ENCODE measurements around the gene HDAC4. TPM values are rescaled to one million over a fixed set of nuclear protein-coding genes. Genes with fewer than 3 reads are reported as not detected.

HDAC4 gene
- total and polyA plus RNA-seq, 8 donors, result 1.7 to 98.8 (median 24.5) TPM

GRCh38 chr2:239053801-239054503 is 346.9 kb downstream of the HDAC4 start:
- TF ChIP-seq CTCF (IDR thresholded peaks at IDR 0.05) (no peak), POLR2AphosphoS5 (IDR thresholded peaks at IDR 0.05) (no peak), POLR2A (IDR thresholded peaks at IDR 0.05) (no peak), EP300 (IDR thresholded peaks at IDR 0.05) (no peak)
- intact Hi-C loops (cut with DNase I; ENCODE audit: low total_unique reads), result no loop called here
- Histone ChIP-seq H3K4me1 (no peaks in the 10 kb centered on the region), H3K9me3 (peaks cover 0 to 20% (median 13%) of the 10 kb centered on the region in 4 donors), H3K4me3 (no peak overlapping the region), H3K27me3 (no peaks in the 10 kb centered on the region), H3K36me3 (peaks cover 31 to 91% (median 84%) of the 10 kb centered on the region in 4 donors), H3K27ac (no peak overlapping the region)
- no peak for DNase-seq
- whole genome bisulfite sequencing, 5 donors, result 92 to 96% (median 93%) methylated on average over 10 to 15 of the region's 15 CpGs

- TF ChIP-seq POLR2A (IDR thresholded peaks at IDR 0.05) (no peak), CTCF (IDR thresholded peaks at IDR 0.05) (no peak), EP300 (IDR thresholded peaks at IDR 0.05) (no peak), POLR2AphosphoS5 (IDR thresholded peaks at IDR 0.05) (no peak)
- peaks cover 0 to 16% (median 12%) of the 10 kb centered on the region in 4 donors for H3K9me3 ChIP-seq
- peaks cover 31 to 90% (median 77%) of the 10 kb centered on the region in 4 donors for H3K36me3 ChIP-seq
- H3K4me1 ChIP-seq, result no peaks in the 10 kb centered on the region
- no peak for DNase-seq
- intact Hi-C loops (cut with DNase I; ENCODE audit: low total_unique reads), result no loop called here
- H3K27ac ChIP-seq, result no peak overlapping the region
- WGBS, 5 donors, result 93 to 98% (median 95%) methylated on average over 40 to 51 of the region's 51 CpGs
- H3K27me3 ChIP-seq, result no peaks in the 10 kb centered on the region
- H3K4me3 ChIP-seq, result no peak overlapping the region
Measured at GRCh38 chr2:239052798-239053665, 347.8 kb downstream of the HDAC4 start.

- WGBS, 5 donors, result 90 to 94% (median 92%) methylated on average over 19 of the region's 19 CpGs
Measured at GRCh38 chr2:239051891-239052445, 348.9 kb downstream of the HDAC4 start.

More at GRCh38 chr2:239051891-239052445, 348.9 kb downstream of the HDAC4 start:
- TF ChIP-seq CTCF (IDR thresholded peaks at IDR 0.05) (no peak), POLR2A (IDR thresholded peaks at IDR 0.05) (no peak), POLR2AphosphoS5 (IDR thresholded peaks at IDR 0.05) (no peak), EP300 (IDR thresholded peaks at IDR 0.05) (no peak)
- Histone ChIP-seq H3K27me3 (no peaks in the 10 kb centered on the region), H3K36me3 (peaks cover 31 to 84% (median 69%) of the 10 kb centered on the region in 4 donors), H3K9me3 (peaks cover 0 to 11% (median 9%) of the 10 kb centered on the region in 4 donors), H3K27ac (no peak overlapping the region), H3K4me1 (no peaks in the 10 kb centered on the region), H3K4me3 (no peak overlapping the region)
- intact Hi-C loops (cut with DNase I; ENCODE audit: low total_unique reads), result no loop called here
- no peak for DNase-seq

Measured in stomach (tissue), 9 donors.